PC-9 (cell line): ENCODE data around the gene MBP.

Experiments used
- CTCF ChIP-seq: fragments of 200-600 bp; sonication (generic); conservative IDR thresholded peaks from 2 replicates; pipeline ENCODE4 v1.6.1; 2017; ENCODE audit warnings: mixed run types, antibody characterized with exemption, mild to moderate bottlenecking, moderate library complexity
- EZH2 ChIP-seq: fragments of 200-600 bp; sonication (generic); IDR thresholded peaks from 2 replicates; pipeline ENCODE4 v1.8.0; 2017; ENCODE audit warnings: antibody characterized with exemption, low read depth

GRCh38 chr18:77031662-77032061 lies 100.9 kb downstream of the MBP start:
- no peak for TF ChIP-seq CTCF
- TF ChIP-seq EZH2 = no peak
